Calu3 (cell line): ENCODE data around the gene GUCY1A2. TPM values are rescaled to one million over a fixed set of nuclear protein-coding genes. Genes with fewer than 3 reads are reported as not detected.

ENCODE experiments used
- BruUV-seq: library from RNA; stranded (reverse); fragments of 400-500 nt; replicated peaks from 2 replicates; lab custom pipeline; 2021; lab: Mats Ljungman, UMichigan
- CTCF ChIA-PET: fragments of 300-600 bp; sonication (Branson Sonifier 250); formaldehyde crosslinking; loops from one replicate; lab custom pipeline; 2022; ENCODE audit warnings: antibody characterized with exemption; lab: Charles Lee
- DNase-seq: peaks from one replicate; pipeline ENCODE4 v3.0.0; 2022
- H3K27ac Mint-ChIP-seq: one replicate; pipeline ENCODE4 v1.8.0; 2022; ENCODE audit warnings: mixed read lengths; ENCODE audit not compliant: unreplicated experiment
- H3K27me3 Mint-ChIP-seq: one replicate; pipeline ENCODE4 v1.8.0; 2022; ENCODE audit warnings: mixed read lengths; ENCODE audit not compliant: unreplicated experiment
- H3K36me3 Mint-ChIP-seq: one replicate; pipeline ENCODE4 v1.8.0; 2022; ENCODE audit warnings: mild to moderate bottlenecking, moderate library complexity, mixed read lengths; ENCODE audit not compliant: insufficient read depth, unreplicated experiment
- H3K4me1 Mint-ChIP-seq: one replicate; pipeline ENCODE4 v1.8.0; 2022; ENCODE audit warnings: mild to moderate bottlenecking, low read depth, mixed read lengths; ENCODE audit not compliant: unreplicated experiment
- H3K4me3 Mint-ChIP-seq: one replicate; pipeline ENCODE4 v1.8.0; 2022; ENCODE audit warnings: mild to moderate bottlenecking, low read depth, moderate library complexity, mixed read lengths; ENCODE audit not compliant: unreplicated experiment
- H3K9me3 Mint-ChIP-seq: one replicate; pipeline ENCODE4 v1.8.0; 2022; ENCODE audit warnings: low read depth, mixed read lengths; ENCODE audit not compliant: unreplicated experiment
- CTCF ChIP-seq: fragments of 200-600 bp; IDR thresholded peaks from one replicate; pipeline ENCODE4 v1.8.0; 2022; ENCODE audit warnings: antibody characterized with exemption; ENCODE audit not compliant: unreplicated experiment
- intact Hi-C: fragments of 100-400 bp; cut with micrococcal nuclease; formaldehyde crosslinking; loops from one replicate; pipeline ENCODE4 v1.10.0; 2022; ENCODE audit not compliant: unreplicated experiment
- total RNA-seq: library from RNA; stranded (reverse); gene quantifications from 2 replicates; pipeline ENCODE4 v1.2.3, GENCODE V29; 2022

Gene GUCY1A2
- total RNA-seq, 1 experiment from 2014 or later = not detected

DNA sequence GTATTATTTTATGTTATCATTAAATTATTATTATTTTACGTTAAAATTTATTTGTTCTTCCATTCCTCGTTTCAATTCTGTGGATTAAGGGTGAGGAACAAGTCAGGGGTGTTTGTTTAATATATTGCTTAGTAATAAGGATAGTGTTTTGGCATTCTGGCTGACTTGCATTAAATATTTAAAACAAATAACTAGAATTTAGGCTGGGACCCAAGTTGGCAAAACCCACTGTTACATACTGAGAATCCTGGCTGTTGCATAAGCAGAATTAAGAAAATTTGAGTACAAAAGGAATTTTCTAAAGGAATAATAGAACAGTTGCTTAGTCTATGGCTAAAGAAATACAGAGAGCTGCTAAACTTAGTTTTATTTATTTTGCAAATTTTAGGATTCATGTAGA is 196.4 kb downstream of the GUCY1A2 start:
- CTCF ChIA-PET = no interaction called here
- H3K4me3 Mint-ChIP-seq = no peak overlapping the region

DNA sequence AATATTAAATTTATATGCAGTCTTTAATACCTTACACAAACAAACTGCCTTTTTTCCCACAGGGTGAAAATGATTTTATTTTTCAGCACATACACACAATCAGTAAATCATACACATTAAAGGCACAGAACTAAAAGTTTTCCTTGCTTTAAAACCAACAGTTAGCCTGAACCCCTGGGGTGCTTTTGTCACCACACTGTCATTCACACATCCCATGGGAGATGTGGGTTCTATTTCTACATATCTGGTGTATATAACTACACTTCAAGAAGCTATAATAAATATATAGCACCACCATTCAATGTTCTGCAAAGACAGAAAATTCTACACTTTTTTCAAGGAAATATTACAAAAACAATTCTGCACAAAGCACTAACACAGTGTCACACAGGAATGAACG is 197.0 kb downstream of the GUCY1A2 start:
- intact Hi-C loops = no loop called here
- no peak overlapping the region for H3K4me3 Mint-ChIP-seq
- H3K27ac Mint-ChIP-seq = no peak overlapping the region
- no peak for TF ChIP-seq CTCF
- BruUV-seq = no TSS peak
- no peaks in the 10 kb centered on the region for H3K36me3 Mint-ChIP-seq
- no peaks in the 10 kb centered on the region for H3K27me3 Mint-ChIP-seq
- H3K9me3 Mint-ChIP-seq = peaks cover 4% of the 10 kb centered on the region
- no peaks in the 10 kb centered on the region for H3K4me1 Mint-ChIP-seq
- DNase-seq = no peak
- CTCF ChIA-PET = no interaction called here

More for the DNA sequence above, 196.4 kb downstream of the GUCY1A2 start:
- H3K4me1 Mint-ChIP-seq = no peaks in the 10 kb centered on the region
- H3K36me3 Mint-ChIP-seq = no peaks in the 10 kb centered on the region
- DNase-seq = no peak
- no peak for TF ChIP-seq CTCF
- intact Hi-C loops = no loop called here
- H3K9me3 Mint-ChIP-seq = peaks cover 2% of the 10 kb centered on the region
- no TSS peak for BruUV-seq
- H3K27me3 Mint-ChIP-seq = no peaks in the 10 kb centered on the region
- no peak overlapping the region for H3K27ac Mint-ChIP-seq

DNA sequence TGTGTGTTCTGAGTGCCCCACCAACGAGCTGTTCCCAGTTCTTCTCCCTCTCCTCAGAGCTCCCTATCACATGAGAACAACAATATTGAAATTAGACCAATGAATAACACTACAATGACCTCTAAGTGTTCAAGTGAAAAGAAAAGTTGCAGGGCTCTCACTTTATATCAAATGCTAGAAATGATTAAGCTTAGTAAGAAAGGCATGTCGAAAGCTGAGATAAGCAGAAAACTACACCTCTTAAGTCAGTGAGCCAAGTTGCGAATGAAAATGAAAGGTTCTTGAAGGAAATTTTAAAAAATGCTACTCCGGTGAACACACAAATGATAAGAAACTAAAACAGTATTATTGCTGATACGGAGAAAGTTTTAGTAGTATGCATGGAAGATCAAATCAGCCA is 199.8 kb downstream of the GUCY1A2 start:
- TF ChIP-seq CTCF = no peak
- H3K4me3 Mint-ChIP-seq = no peak overlapping the region
- H3K36me3 Mint-ChIP-seq = no peaks in the 10 kb centered on the region
- DNase-seq = no peak
- no peaks in the 10 kb centered on the region for H3K4me1 Mint-ChIP-seq
- intact Hi-C loops = no loop called here
- H3K27me3 Mint-ChIP-seq = no peaks in the 10 kb centered on the region
- CTCF ChIA-PET = no interaction called here
- no TSS peak for BruUV-seq
- no peak overlapping the region for H3K27ac Mint-ChIP-seq
- peaks cover 5% of the 10 kb centered on the region for H3K9me3 Mint-ChIP-seq

GRCh38 chr11:106815209-106815608 is 203.1 kb downstream of the GUCY1A2 start:
- Mint-ChIP-seq H3K9me3 (peaks cover 9% of the 10 kb centered on the region), H3K4me1 (no peaks in the 10 kb centered on the region), H3K36me3 (no peaks in the 10 kb centered on the region), H3K4me3 (no peak overlapping the region), H3K27me3 (no peaks in the 10 kb centered on the region), H3K27ac (no peak overlapping the region)
- no TSS peak for BruUV-seq
- TF ChIP-seq CTCF = no peak
- intact Hi-C loops = no loop called here
- DNase-seq = no peak
- CTCF ChIA-PET = no interaction called here

GRCh38 chr11:106813806-106814205 is 204.5 kb downstream of the GUCY1A2 start:
- CTCF ChIA-PET = no interaction called here
- Mint-ChIP-seq H3K27ac (no peak overlapping the region), H3K36me3 (no peaks in the 10 kb centered on the region)

More at GRCh38 chr11:106813806-106814205, 204.5 kb downstream of the GUCY1A2 start:
- Mint-ChIP-seq H3K4me1 (no peaks in the 10 kb centered on the region), H3K27me3 (no peaks in the 10 kb centered on the region), H3K9me3 (peaks cover 9% of the 10 kb centered on the region), H3K4me3 (no peak overlapping the region)
- intact Hi-C loops = no loop called here
- BruUV-seq = no TSS peak
- TF ChIP-seq CTCF = no peak
- no peak for DNase-seq
